KBM-7 (cell line): ENCODE data around the gene MAGI1.

ENCODE experiments used
- DNase-seq: peaks from one replicate; pipeline ENCODE4 v3.0.0-alpha.2; 2015
- in situ Hi-C: fragments of 300-500 bp; cut with MboI; formaldehyde crosslinking; loops from 2 replicates; pipeline ENCODE4 v1.14.3; 2020; ENCODE audit warnings: low sequenced_read_pairs, low pct_unique_long_range_greater_than_20kb, mixed read lengths

MAGI1 gene

GRCh38 chr3:65806600-65806999, 232.1 kb downstream of the MAGI1 start:
- in situ Hi-C loops = no loop called here
- no peak for DNase-seq

GRCh38 chr3:65796676-65797075, 242.0 kb downstream of the MAGI1 start:
- in situ Hi-C loops = no loop called here
- DNase-seq = no peak

GRCh38 chr3:65795166-65795565, 243.6 kb downstream of the MAGI1 start:
- no peak for DNase-seq
- in situ Hi-C loops = no loop called here

- DNase-seq = no peak
- in situ Hi-C loops = no loop called here
Observed at GRCh38 chr3:65793495-65794200, 245.1 kb downstream of the MAGI1 start.

- in situ Hi-C loops = no loop called here
Observed at GRCh38 chr3:65788461-65788860, 250.3 kb downstream of the MAGI1 start.

GRCh38 chr3:65787827-65788226, 250.9 kb downstream of the MAGI1 start:
- in situ Hi-C loops = no loop called here
- DNase-seq = no peak

More at GRCh38 chr3:65788461-65788860, 250.3 kb downstream of the MAGI1 start:
- DNase-seq = no peak

GRCh38 chr3:65787340-65787739, 251.4 kb downstream of the MAGI1 start:
- in situ Hi-C loops = no loop called here

GRCh38 chr3:65786890-65787289, 251.8 kb downstream of the MAGI1 start:
- in situ Hi-C loops = no loop called here
- no peak for DNase-seq

More at GRCh38 chr3:65787340-65787739, 251.4 kb downstream of the MAGI1 start:
- no peak for DNase-seq

- in situ Hi-C loops = no loop called here
- peak; percentile 86 for DNase-seq
Observed at GRCh38 chr3:65785065-65785645, 253.6 kb downstream of the MAGI1 start.

- no peak for DNase-seq
- in situ Hi-C loops = no loop called here
Observed at GRCh38 chr3:65783117-65783516, 255.6 kb downstream of the MAGI1 start.

GRCh38 chr3:65781594-65781993, 257.1 kb downstream of the MAGI1 start:
- in situ Hi-C loops = no loop called here
- no peak for DNase-seq

GRCh38 chr3:65779390-65779789, 259.3 kb downstream of the MAGI1 start:
- in situ Hi-C loops = no loop called here
- DNase-seq = no peak

- in situ Hi-C loops = no loop called here
- no peak for DNase-seq
Observed at GRCh38 chr3:65778968-65779367, 259.8 kb downstream of the MAGI1 start.

- no peak for DNase-seq
- in situ Hi-C loops = no loop called here
Observed at GRCh38 chr3:65777050-65777449, 261.7 kb downstream of the MAGI1 start.

GRCh38 chr3:65776494-65776893, 262.2 kb downstream of the MAGI1 start:
- in situ Hi-C loops = no loop called here
- no peak for DNase-seq

GRCh38 chr3:65776081-65776480, 262.6 kb downstream of the MAGI1 start:
- in situ Hi-C loops = no loop called here
- no peak for DNase-seq

- in situ Hi-C loops = no loop called here
Observed at GRCh38 chr3:65772758-65773157, 266.0 kb downstream of the MAGI1 start.

GRCh38 chr3:65767551-65767950, 271.2 kb downstream of the MAGI1 start:
- DNase-seq = no peak
- in situ Hi-C loops = no loop called here

More at GRCh38 chr3:65772758-65773157, 266.0 kb downstream of the MAGI1 start:
- no peak for DNase-seq

- in situ Hi-C loops = no loop called here
- no peak for DNase-seq
Observed at GRCh38 chr3:65762235-65762580, 276.5 kb downstream of the MAGI1 start.

GRCh38 chr3:65761446-65762234, 277.1 kb downstream of the MAGI1 start:
- in situ Hi-C loops = no loop called here
- no peak for DNase-seq
